Measurements from ENCODE around the gene RUNX1.

GRCh38 chr21:35077975-35078374 is 28.9 kb upstream of the RUNX1 start:
- TF ChIP-seq EP300 (IDR thresholded peaks at IDR 0.05; ENCODE audit: borderline replicate concordance in 1 of 2, low read depth in 1 of 2, low read length in 1 of 2) (no peak), NRF1 (IDR thresholded peaks at IDR 0.05; ENCODE audit: low read depth, low read length) (no peak), CTCF (IDR thresholded peaks at IDR 0.05) (no peak), SMC3 (IDR thresholded peaks at IDR 0.05; ENCODE audit: low read depth, low read length) (no peak), FOSL2 (IDR thresholded peaks at IDR 0.05; ENCODE audit: borderline replicate concordance, low read depth) (no peak), TAF1 (IDR thresholded peaks at IDR 0.05; ENCODE audit: borderline replicate concordance, low read depth, low read length) (no peak)
- TF ChIP-seq, protein P1, sequence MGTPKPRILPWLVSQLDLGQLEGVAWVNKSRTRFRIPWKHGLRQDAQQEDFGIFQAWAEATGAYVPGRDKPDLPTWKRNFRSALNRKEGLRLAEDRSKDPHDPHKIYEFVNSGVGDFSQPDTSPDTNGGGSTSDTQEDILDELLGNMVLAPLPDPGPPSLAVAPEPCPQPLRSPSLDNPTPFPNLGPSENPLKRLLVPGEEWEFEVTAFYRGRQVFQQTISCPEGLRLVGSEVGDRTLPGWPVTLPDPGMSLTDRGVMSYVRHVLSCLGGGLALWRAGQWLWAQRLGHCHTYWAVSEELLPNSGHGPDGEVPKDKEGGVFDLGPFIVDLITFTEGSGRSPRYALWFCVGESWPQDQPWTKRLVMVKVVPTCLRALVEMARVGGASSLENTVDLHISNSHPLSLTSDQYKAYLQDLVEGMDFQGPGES (IDR thresholded peaks at IDR 0.05; ENCODE audit: low read depth, low read length), result no peak
